ENCODE results near the gene ZSWIM4. TPM values are rescaled to one million over a fixed set of nuclear protein-coding genes. Genes with fewer than 3 reads are reported as not detected.

ZSWIM4 gene
- total RNA-seq, 1 donor = 9.0 TPM

GRCh38 chr19:13881251-13881691 lies 86.0 kb downstream of the ZSWIM4 start:
- H3K27ac ChIP-seq (ENCODE audit: low read depth, low read length) = peak overlapping the region; percentile 48
- H3K4me3 ChIP-seq (ENCODE audit: insufficient read depth, low read length) = peak overlapping the region; percentile 10
- H3K9me3 ChIP-seq (ENCODE audit: low read depth, low read length) = no peaks in the 10 kb centered on the region
- H3K4me2 ChIP-seq (ENCODE audit: insufficient read depth, low read length) = peak overlapping the region; percentile 16
- H4K20me1 ChIP-seq (ENCODE audit: insufficient read depth, low read length) = no peaks in the 10 kb centered on the region
- peak; percentile 81 for DNase-seq (ENCODE audit: insufficient read length, low spot score, missing footprints)
- TF ChIP-seq CTCF (IDR thresholded peaks at IDR 0.05; ENCODE audit: extremely low read depth, low read depth, low read length) = no peak
- peaks cover 20% of the 10 kb centered on the region for H3K4me1 ChIP-seq (ENCODE audit: insufficient read depth, low read length)
- H3K36me3 ChIP-seq (ENCODE audit: insufficient read depth, low read length) = no peaks in the 10 kb centered on the region
- H3K79me2 ChIP-seq (ENCODE audit: insufficient read depth, low read length) = no peaks in the 10 kb centered on the region
- peak overlapping the region; percentile 88 for H2AFZ ChIP-seq (ENCODE audit: low read length)
- H3K27me3 ChIP-seq (ENCODE audit: insufficient read depth, low read length) = no peaks in the 10 kb centered on the region

Small RNAs within 50 kb of the gene (small RNA-seq; reads per million reads assigned to genes)
- 33.4 reads per million, percentile 95 among the genes with 10 or more reads in this experiment for gene MIR181C
- 113 reads per million, percentile 97 among the genes with 10 or more reads in this experiment for gene MIR181D
- not detected for gene RN7SL619P

Other genes starting within 250 kb of the ZSWIM4 start
- gene MRI1, start 30.9 kb upstream of the ZSWIM4 start, total RNA-seq = 33.7 and 35.4 TPM in 2 replicates
- 33.3 and 34.8 TPM in 2 replicates for gene C19orf53, start 21.0 kb upstream of the ZSWIM4 start, total RNA-seq
- gene NANOS3, start 81.7 kb downstream of the ZSWIM4 start, total RNA-seq = 0.59 TPM in 1 of 2 replicates, not detected in the other
- 0.59 and 0.72 TPM in 2 replicates for gene BRME1, start 110.7 kb downstream of the ZSWIM4 start, total RNA-seq
- 19.2 and 22.4 TPM in 2 replicates for gene CC2D1A, start 110.8 kb downstream of the ZSWIM4 start, total RNA-seq
- gene PODNL1, start 143.0 kb downstream of the ZSWIM4 start, total RNA-seq = 4.0 and 6.5 TPM in 2 replicates
- gene DCAF15, start 157.1 kb downstream of the ZSWIM4 start, total RNA-seq = 11.5 and 11.9 TPM in 2 replicates
- 2.4 and 2.5 TPM in 2 replicates for gene RFX1, start 210.9 kb downstream of the ZSWIM4 start, total RNA-seq
- not detected in 2 replicates for gene RLN3, start 232.7 kb downstream of the ZSWIM4 start, total RNA-seq
- gene IL27RA, start 236.3 kb downstream of the ZSWIM4 start, total RNA-seq = 1.1 and 1.2 TPM in 2 replicates

Data from osteoblast (primary cell).